ENCODE measurements around the gene CLEC4M.

Gene CLEC4M

GRCh38 chr19:7762719-7763293 lies at the start of gene CLEC4M:
CLEC4M (plus strand) TSS chr19:7763243; CDS start chr19:7763267, 24 bp downstream.
- H3K27me3 Mint-ChIP-seq (ENCODE audit: low read depth), result peaks cover 8% of the 10 kb centered on the region
- TF ChIP-seq CTCF (IDR thresholded peaks at IDR 0.05; ENCODE audit: unreplicated experiment in 3 of 3), result no peak

GRCh38 chr19:7715671-7716070 lies 47.4 kb upstream of the CLEC4M start:
- Mint-ChIP-seq H3K4me3 (no peak overlapping the region), H3K27me3 (ENCODE audit: low read depth) (peaks cover 10% of the 10 kb centered on the region), H3K27ac (no peak overlapping the region), H3K36me3 (ENCODE audit: low read depth) (no peaks in the 10 kb centered on the region), H3K4me1 (no peaks in the 10 kb centered on the region), H3K9me3 (peaks cover 6% of the 10 kb centered on the region)
- TF ChIP-seq CTCF (IDR thresholded peaks at IDR 0.05; ENCODE audit: unreplicated experiment in 3 of 3), result no peak

More at GRCh38 chr19:7762719-7763293, at the start of gene CLEC4M:
- Mint-ChIP-seq H3K4me3 (no peak within 1 kb of the TSS), H3K9me3 (peaks cover 28% of the 10 kb centered on the region), H3K36me3 (ENCODE audit: low read depth) (no peaks in the 10 kb centered on the region), H3K27ac (no peak within 1 kb of the TSS), H3K4me1 (no peaks in the 10 kb centered on the region)

GRCh38 chr19:7716762-7717161 lies 46.3 kb upstream of the CLEC4M start:
- H3K4me3 Mint-ChIP-seq, result no peak overlapping the region
- no peak overlapping the region for H3K27ac Mint-ChIP-seq
- no peak for TF ChIP-seq CTCF (IDR thresholded peaks at IDR 0.05; ENCODE audit: unreplicated experiment in 3 of 3)
- peaks cover 6% of the 10 kb centered on the region for H3K9me3 Mint-ChIP-seq
- no peaks in the 10 kb centered on the region for H3K36me3 Mint-ChIP-seq (ENCODE audit: low read depth)
- H3K27me3 Mint-ChIP-seq (ENCODE audit: low read depth), result peaks cover 10% of the 10 kb centered on the region
- no peaks in the 10 kb centered on the region for H3K4me1 Mint-ChIP-seq

- no peak overlapping the region for H3K27ac Mint-ChIP-seq
- peaks cover 17% of the 10 kb centered on the region for H3K27me3 Mint-ChIP-seq (ENCODE audit: low read depth)
- no peaks in the 10 kb centered on the region for H3K36me3 Mint-ChIP-seq (ENCODE audit: low read depth)
- no peak for TF ChIP-seq CTCF (IDR thresholded peaks at IDR 0.05; ENCODE audit: unreplicated experiment in 3 of 3)
- H3K9me3 Mint-ChIP-seq, result peaks cover 6% of the 10 kb centered on the region
- no peak overlapping the region for H3K4me3 Mint-ChIP-seq
- no peaks in the 10 kb centered on the region for H3K4me1 Mint-ChIP-seq
Observed at GRCh38 chr19:7718668-7719067, 44.4 kb upstream of the CLEC4M start.

GRCh38 chr19:7720351-7720750 lies 42.7 kb upstream of the CLEC4M start:
- Mint-ChIP-seq H3K4me3 (no peak overlapping the region), H3K27ac (no peak overlapping the region), H3K27me3 (ENCODE audit: low read depth) (peaks cover 30% of the 10 kb centered on the region), H3K36me3 (ENCODE audit: low read depth) (no peaks in the 10 kb centered on the region), H3K9me3 (peaks cover 6% of the 10 kb centered on the region), H3K4me1 (no peaks in the 10 kb centered on the region)
- no peak for TF ChIP-seq CTCF (IDR thresholded peaks at IDR 0.05; ENCODE audit: unreplicated experiment in 3 of 3)

- Mint-ChIP-seq H3K9me3 (no peaks in the 10 kb centered on the region), H3K27me3 (ENCODE audit: low read depth) (peaks cover 47% of the 10 kb centered on the region)
Observed at GRCh38 chr19:7722231-7722651, 40.8 kb upstream of the CLEC4M start.

More at GRCh38 chr19:7722231-7722651, 40.8 kb upstream of the CLEC4M start:
- no peak overlapping the region for H3K27ac Mint-ChIP-seq
- H3K36me3 Mint-ChIP-seq (ENCODE audit: low read depth), result no peaks in the 10 kb centered on the region
- H3K4me1 Mint-ChIP-seq, result no peaks in the 10 kb centered on the region
- TF ChIP-seq CTCF (IDR thresholded peaks at IDR 0.05; ENCODE audit: unreplicated experiment in 3 of 3), result no peak
- H3K4me3 Mint-ChIP-seq, result no peak overlapping the region
